Jurkat, Clone E6-1 (cell line): Measurements from ENCODE around the gene CEP131. TPM values are rescaled to one million over a fixed set of nuclear protein-coding genes. Genes with fewer than 3 reads are reported as not detected.

Experiments used
- DNase-seq: peaks from one replicate; pipeline ENCODE4 v3.0.0-alpha.2; 2011; ENCODE audit warnings: low read depth, low spot score
- H3K4me3 ChIP-seq: 2 replicates; pipeline ENCODE4 v1.5.1; 2011; ENCODE audit warnings: mild to moderate bottlenecking, low read length, control low read depth, moderate library complexity
- polyA plus RNA-seq: library from polyadenylated mRNA; unstranded; fragments of >200 nt; gene quantifications from one replicate; pipeline ENCODE4 v1.2.1, GENCODE V29; 2012; ENCODE audit warnings: missing spikeins; ENCODE audit not compliant: insufficient read length, insufficient read depth

Gene CEP131
- 23.3 TPM for polyA plus RNA-seq

DNA sequence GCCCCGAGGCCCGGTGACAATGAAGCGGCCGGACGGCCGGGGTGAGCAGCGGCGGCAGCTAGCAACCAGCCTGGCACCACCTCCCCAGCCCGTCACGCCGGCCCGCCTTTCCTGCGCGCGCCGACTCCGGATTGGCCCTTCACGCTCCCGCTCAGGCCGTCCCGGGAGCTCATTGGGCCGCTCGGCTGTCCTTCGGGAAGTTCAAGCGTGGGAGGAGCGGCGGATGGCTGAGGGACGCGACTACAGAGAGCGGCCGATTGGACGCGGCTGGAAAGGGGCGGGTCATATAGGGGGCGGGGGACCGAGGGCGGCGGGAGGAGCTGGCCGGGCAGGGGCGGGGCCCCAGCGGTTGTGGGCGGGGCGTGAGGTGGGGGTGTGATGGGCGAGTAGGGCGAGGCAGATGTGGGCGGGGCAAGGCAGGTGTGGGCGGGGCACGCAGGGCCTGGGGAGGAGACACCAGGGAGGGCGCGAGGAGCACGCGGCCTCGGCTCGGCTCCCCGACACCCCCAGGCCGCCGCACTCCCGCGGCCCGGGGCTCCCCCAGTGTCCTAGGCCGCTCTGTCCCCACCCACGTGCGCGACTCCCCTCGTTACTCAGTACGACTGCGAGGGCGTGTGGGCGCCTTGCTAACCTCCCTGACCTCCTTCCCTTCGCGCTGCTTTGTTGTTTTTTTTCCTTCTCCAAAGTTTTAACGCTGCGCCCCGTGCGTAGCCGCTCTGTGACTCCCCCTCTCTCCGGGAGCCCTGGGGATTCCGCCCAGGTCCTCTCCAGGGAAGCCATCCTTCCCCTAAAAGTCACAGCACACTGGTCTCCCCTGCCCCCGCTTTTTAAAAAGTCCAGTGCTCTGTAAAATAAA is at the start of gene CEP131:
CEP131 (minus strand) TSS at position 60 of the 856 bp plus-strand sequence. CDS start 2,909 bp downstream, outside the sequence.
- DNase-seq, result peak; percentile 95
- peak within 1 kb of the TSS; percentile 71 for H3K4me3 ChIP-seq

DNA sequence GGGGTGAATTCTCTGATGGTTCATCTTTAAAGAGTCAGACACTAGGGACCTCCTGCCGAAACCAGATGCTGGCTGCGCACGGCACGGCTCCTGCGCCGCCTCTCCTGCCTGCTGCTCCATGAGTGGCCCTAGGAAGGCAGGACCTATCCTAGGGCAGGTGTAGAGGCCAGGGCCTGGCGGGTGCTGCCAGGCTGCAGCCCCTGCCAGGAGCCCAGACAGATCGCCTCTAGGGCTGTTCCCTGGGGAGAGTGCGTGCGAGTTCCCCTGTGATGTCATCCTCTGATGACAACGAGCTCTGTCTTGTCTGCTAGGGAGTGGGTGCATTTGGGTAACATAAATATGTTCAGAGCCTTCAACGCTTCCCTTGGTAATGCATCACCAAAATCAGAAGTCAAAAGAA is 48.5 kb upstream of the CEP131 start:
- DNase-seq, result no peak
- H3K4me3 ChIP-seq, result no peak overlapping the region

DNA sequence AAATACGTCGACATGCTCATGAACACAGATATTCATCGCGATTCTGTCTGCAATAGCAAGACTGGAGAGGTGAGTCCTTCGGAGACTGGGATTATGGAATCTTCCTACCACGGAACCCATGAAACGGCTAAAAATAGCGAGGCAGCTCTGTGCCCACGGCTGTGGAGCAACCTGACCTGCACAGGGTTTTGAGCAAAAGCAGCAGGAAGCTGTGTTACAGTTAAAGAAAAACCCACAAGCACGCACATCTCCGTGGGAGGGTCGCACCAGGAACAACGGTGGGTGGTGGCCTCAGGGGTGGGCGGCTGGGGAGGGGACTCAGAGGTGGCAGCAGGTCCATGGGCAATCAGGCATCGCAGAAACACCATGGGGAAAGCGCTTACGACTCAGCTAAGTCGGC is 47.5 kb upstream of the CEP131 start:
- H3K4me3 ChIP-seq, result no peak overlapping the region
- no peak for DNase-seq

GRCh38 chr17:81267390-81268067 is 44.8 kb upstream of the CEP131 start:
- DNase-seq, result no peak

DNA sequence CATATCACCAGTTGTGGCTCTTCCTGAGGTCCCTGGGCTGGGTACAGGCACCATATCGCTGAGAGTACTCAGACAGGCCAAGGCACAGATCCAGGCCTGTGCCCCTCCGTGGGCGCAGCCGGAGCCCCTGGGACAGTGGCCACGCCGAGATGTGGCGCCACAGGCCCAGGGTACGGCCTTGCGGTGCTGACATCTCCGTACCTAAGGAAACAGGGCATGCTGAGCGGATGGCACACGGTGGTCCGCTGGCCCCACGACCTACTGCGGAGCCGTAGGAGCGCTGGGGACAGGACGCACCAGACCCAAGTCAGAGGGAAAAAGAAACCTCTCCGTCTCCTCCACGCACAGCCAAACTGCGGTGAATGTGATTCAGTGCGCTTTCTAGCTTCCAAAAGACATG is 42.8 kb upstream of the CEP131 start:
- DNase-seq, result no peak

More at GRCh38 chr17:81267390-81268067, 44.8 kb upstream of the CEP131 start:
- H3K4me3 ChIP-seq, result no peak overlapping the region

DNA sequence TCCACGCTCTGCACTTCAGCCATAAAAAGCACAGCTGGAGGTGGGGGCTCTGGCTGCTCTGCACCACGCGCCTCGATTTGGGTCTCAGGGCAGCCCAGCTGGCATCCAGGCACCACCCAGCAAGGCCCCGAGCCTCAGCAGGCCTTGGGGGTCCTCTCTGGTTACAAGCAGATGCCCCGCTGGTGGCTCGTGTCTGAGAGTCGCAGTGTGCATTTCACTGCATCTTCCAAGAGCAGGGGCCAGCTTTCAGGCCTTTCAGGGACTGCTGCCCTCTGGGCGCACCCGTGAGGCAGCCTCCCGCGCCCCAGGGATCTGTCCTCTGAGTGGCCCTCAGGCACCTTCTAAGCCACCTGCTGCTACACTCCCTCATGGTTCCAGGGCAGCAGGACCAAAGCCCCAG is 41.9 kb upstream of the CEP131 start:
- no peak overlapping the region for H3K4me3 ChIP-seq
- DNase-seq, result no peak

More for the DNA sequence above, 42.8 kb upstream of the CEP131 start:
- H3K4me3 ChIP-seq, result no peak overlapping the region

- DNase-seq, result no peak
- H3K4me3 ChIP-seq, result no peak overlapping the region
Observed at GRCh38 chr17:81263371-81264181, 40.8 kb upstream of the CEP131 start.

DNA sequence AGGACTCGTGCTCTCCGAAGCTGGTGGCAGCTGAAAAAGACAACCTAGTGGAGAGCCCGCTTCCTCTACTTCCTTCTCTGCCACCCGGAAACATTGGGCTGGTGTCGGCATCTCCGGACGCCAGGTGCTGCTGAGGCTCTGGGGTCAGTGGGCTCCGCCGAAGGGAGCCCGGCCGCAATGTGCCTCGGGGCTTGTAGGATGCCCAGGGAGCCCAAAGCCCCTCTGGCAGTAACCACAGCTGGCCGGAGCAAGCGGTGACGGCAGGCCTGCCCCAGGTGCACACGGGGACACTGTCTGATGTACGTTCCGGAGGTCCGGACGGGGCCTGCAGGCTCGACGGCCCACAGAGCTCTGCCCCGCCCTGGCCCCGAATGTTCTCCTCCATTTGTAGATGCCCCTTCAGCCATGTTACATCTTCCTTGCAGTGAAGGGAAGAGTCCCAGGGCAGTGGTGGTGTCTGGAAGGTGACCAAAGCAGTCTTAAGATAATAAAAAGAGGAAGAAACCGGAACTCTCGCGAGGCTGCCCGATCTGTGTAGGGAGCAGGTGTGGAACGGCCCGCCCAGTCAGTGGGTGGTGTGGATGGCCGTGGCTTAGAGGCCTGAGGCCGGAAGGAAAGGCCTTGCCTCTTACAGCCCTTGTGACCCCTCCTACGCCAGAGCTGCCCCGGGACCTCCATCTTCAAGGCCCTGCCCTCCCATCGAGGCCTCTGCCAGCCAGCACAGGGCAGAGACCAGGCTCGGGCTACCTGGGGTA is 39.0 kb upstream of the CEP131 start:
- no peak overlapping the region for H3K4me3 ChIP-seq

DNA sequence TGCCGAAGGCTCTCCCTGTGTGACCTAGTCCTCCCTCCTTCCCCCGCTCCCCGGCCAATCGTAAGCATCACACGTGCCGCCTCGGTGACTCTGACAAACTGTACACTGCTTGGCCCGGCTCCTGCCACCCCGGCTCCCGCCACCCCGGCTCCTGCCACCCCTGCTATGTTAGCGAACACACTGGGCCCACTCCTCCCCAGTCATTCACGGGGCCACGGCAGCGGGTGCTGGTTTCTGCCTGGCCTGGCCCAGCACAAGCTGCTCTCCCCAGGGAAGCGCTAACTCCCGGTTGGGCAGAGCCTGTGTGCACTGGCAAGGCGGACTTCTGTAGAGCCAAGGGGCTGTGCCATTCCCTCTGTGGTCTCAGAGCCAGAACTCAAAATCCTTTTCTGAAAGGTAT is 38.3 kb upstream of the CEP131 start:
- H3K4me3 ChIP-seq, result no peak overlapping the region
- DNase-seq, result no peak

More for the DNA sequence above, 39.0 kb upstream of the CEP131 start:
- no peak for DNase-seq

GRCh38 chr17:81260641-81261040 is 37.9 kb upstream of the CEP131 start:
- no peak overlapping the region for H3K4me3 ChIP-seq
- DNase-seq, result no peak

GRCh38 chr17:81260171-81260570 is 37.4 kb upstream of the CEP131 start:
- H3K4me3 ChIP-seq, result no peak overlapping the region

DNA sequence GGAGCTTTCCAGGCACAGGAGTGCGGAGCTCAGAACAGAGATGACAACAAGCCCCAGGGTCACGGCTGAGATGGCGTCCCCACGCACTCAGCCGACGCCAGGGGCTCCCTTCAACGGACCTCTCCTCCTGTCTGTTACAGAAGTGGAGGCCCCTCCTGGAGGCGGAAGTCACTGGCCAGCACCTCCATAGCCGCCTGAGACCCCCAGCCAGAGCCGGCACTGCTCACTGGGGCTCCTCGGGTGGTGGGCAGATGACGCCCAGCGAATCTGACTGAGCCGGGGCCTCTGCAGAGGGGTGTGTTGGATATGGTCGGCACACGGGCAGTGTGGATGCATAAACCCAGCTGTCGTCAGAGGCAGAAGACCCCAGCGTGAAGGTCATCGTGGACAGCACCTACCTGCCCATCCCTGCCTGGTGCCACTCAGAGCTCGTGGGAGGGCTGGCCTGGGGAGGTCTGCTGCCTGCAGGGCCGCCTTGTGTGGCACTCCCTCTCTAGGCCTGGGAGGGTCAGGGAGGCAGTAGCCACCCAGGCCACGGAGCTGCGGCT is 36.4 kb upstream of the CEP131 start:
- DNase-seq, result no peak
- H3K4me3 ChIP-seq, result no peak overlapping the region

More at GRCh38 chr17:81260171-81260570, 37.4 kb upstream of the CEP131 start:
- no peak for DNase-seq

- H3K4me3 ChIP-seq, result no peak overlapping the region
- DNase-seq, result no peak
Observed at GRCh38 chr17:81258292-81258691, 35.5 kb upstream of the CEP131 start.

- DNase-seq, result no peak
- no peak overlapping the region for H3K4me3 ChIP-seq
Observed at GRCh38 chr17:81257533-81257932, 34.8 kb upstream of the CEP131 start.

GRCh38 chr17:81256616-81257015 is 33.9 kb upstream of the CEP131 start:
- DNase-seq, result no peak
- H3K4me3 ChIP-seq, result no peak overlapping the region

- DNase-seq, result no peak
- H3K4me3 ChIP-seq, result no peak overlapping the region
Observed at GRCh38 chr17:81254955-81255717, 32.4 kb upstream of the CEP131 start.

- H3K4me3 ChIP-seq, result no peak overlapping the region
- DNase-seq, result no peak
Observed at GRCh38 chr17:81253358-81254131, 30.8 kb upstream of the CEP131 start.
